ES-I3 (cell line): ENCODE data around the gene SPRYD3.

Source experiments
- H3K36me3 ChIP-seq: 2 replicates; pipeline ENCODE4 v1.6.1; 2013; ENCODE audit warnings: mild to moderate bottlenecking, low read length, control low read depth, moderate library complexity; ENCODE audit not compliant: insufficient read depth
- H3K4me1 ChIP-seq: 2 replicates; pipeline ENCODE4 v1.6.1; 2013; ENCODE audit warnings: mild to moderate bottlenecking, control low read depth, low read length; ENCODE audit not compliant: insufficient read depth
- H3K9ac ChIP-seq: 2 replicates; pipeline ENCODE4 v1.6.1; 2013; ENCODE audit warnings: low read depth, mild to moderate bottlenecking, low read length, moderate library complexity
- H3K9me3 ChIP-seq: 2 replicates; pipeline ENCODE4 v1.6.1; 2013; ENCODE audit warnings: mild to moderate bottlenecking, low read length, moderate library complexity; ENCODE audit not compliant: control insufficient read depth, insufficient read depth

Gene SPRYD3

GRCh38 chr12:53074999-53075370 lies 4.2 kb downstream of the SPRYD3 start:
- Histone ChIP-seq H3K4me1 (peaks cover 20% of the 10 kb centered on the region), H3K36me3 (no peaks in the 10 kb centered on the region), H3K9ac (no peak overlapping the region), H3K9me3 (no peaks in the 10 kb centered on the region)

GRCh38 chr12:53074283-53074998 lies 4.7 kb downstream of the SPRYD3 start:
- H3K36me3 ChIP-seq = no peaks in the 10 kb centered on the region
- no peaks in the 10 kb centered on the region for H3K9me3 ChIP-seq
- peaks cover 25% of the 10 kb centered on the region for H3K4me1 ChIP-seq
- no peak overlapping the region for H3K9ac ChIP-seq

- Histone ChIP-seq H3K4me1 (peaks cover 31% of the 10 kb centered on the region), H3K9me3 (no peaks in the 10 kb centered on the region), H3K9ac (no peak overlapping the region), H3K36me3 (no peaks in the 10 kb centered on the region; the same call in 1 of the 2 replicates)
Measured at GRCh38 chr12:53073881-53074280, 5.3 kb downstream of the SPRYD3 start.

GRCh38 chr12:53071591-53072551 lies 7.3 kb downstream of the SPRYD3 start:
- H3K4me1 ChIP-seq = peaks cover 39% of the 10 kb centered on the region
- no peaks in the 10 kb centered on the region for H3K9me3 ChIP-seq
- H3K9ac ChIP-seq = no peak overlapping the region
- H3K36me3 ChIP-seq = no peaks in the 10 kb centered on the region; the same call in 1 of the 2 replicates

- Histone ChIP-seq H3K36me3 (no peaks in the 10 kb centered on the region; the same call in 1 of the 2 replicates), H3K9ac (no peak overlapping the region), H3K9me3 (no peaks in the 10 kb centered on the region), H3K4me1 (peaks cover 45% of the 10 kb centered on the region)
Measured at GRCh38 chr12:53070877-53071492, 8.2 kb downstream of the SPRYD3 start.

- Histone ChIP-seq H3K9me3 (no peaks in the 10 kb centered on the region), H3K36me3 (no peaks in the 10 kb centered on the region; the same call in 1 of the 2 replicates), H3K4me1 (peaks cover 45% of the 10 kb centered on the region), H3K9ac (no peak overlapping the region)
Measured at GRCh38 chr12:53069621-53070410, 9.4 kb downstream of the SPRYD3 start.

- Histone ChIP-seq H3K9ac (no peak overlapping the region), H3K4me1 (peaks cover 45% of the 10 kb centered on the region), H3K9me3 (no peaks in the 10 kb centered on the region), H3K36me3 (no peaks in the 10 kb centered on the region; the same call in 1 of the 2 replicates)
Measured at GRCh38 chr12:53068811-53069585, 10.2 kb downstream of the SPRYD3 start.

- peaks cover 45% of the 10 kb centered on the region for H3K4me1 ChIP-seq
- H3K9ac ChIP-seq = no peak overlapping the region
- no peaks in the 10 kb centered on the region; the same call in 1 of the 2 replicates for H3K36me3 ChIP-seq
- H3K9me3 ChIP-seq = no peaks in the 10 kb centered on the region
Measured at GRCh38 chr12:53067993-53068770, 11.0 kb downstream of the SPRYD3 start.

GRCh38 chr12:53067074-53067992 lies 11.9 kb downstream of the SPRYD3 start:
- peaks cover 42% of the 10 kb centered on the region for H3K4me1 ChIP-seq
- H3K9me3 ChIP-seq = no peaks in the 10 kb centered on the region
- H3K36me3 ChIP-seq = no peaks in the 10 kb centered on the region; the same call in 1 of the 2 replicates
- H3K9ac ChIP-seq = no peak overlapping the region

- Histone ChIP-seq H3K36me3 (no peaks in the 10 kb centered on the region; the same call in 1 of the 2 replicates), H3K4me1 (peaks cover 36% of the 10 kb centered on the region), H3K9ac (no peak overlapping the region)
Measured at GRCh38 chr12:53065975-53066931, 12.9 kb downstream of the SPRYD3 start.

GRCh38 chr12:53065470-53065869 lies 13.7 kb downstream of the SPRYD3 start:
- H3K9me3 ChIP-seq = no peaks in the 10 kb centered on the region
- H3K36me3 ChIP-seq = no peaks in the 10 kb centered on the region; the same call in 1 of the 2 replicates
- no peak overlapping the region for H3K9ac ChIP-seq
- peaks cover 30% of the 10 kb centered on the region for H3K4me1 ChIP-seq

More at GRCh38 chr12:53065975-53066931, 12.9 kb downstream of the SPRYD3 start:
- no peaks in the 10 kb centered on the region for H3K9me3 ChIP-seq
